Trophoblast cell (in vitro differentiated cells and primary cell): ENCODE results near the gene TRMT61B.

ENCODE experiments used
- DNase-seq, 2 donors: peaks; one replicate each; pipeline ENCODE4 v3.0.0-alpha.2; 2016
- H2AFZ ChIP-seq: 2 replicates; pipeline ENCODE4 v1.6.1; 2013; ENCODE audit warnings: low read length, moderate library complexity, mild to moderate bottlenecking; ENCODE audit not compliant: insufficient read depth, poor library complexity
- H2AK5ac ChIP-seq: 2 replicates; pipeline ENCODE4 v1.6.1; 2013; ENCODE audit warnings: mild to moderate bottlenecking, low read length
- H2BK120ac ChIP-seq: 2 replicates; pipeline ENCODE4 v1.6.1; 2013; ENCODE audit warnings: low read length, mild to moderate bottlenecking, moderate library complexity; ENCODE audit not compliant: insufficient read depth, poor library complexity
- H2BK12ac ChIP-seq: 2 replicates; pipeline ENCODE4 v1.6.1; 2013; ENCODE audit warnings: mild to moderate bottlenecking, low read length, moderate library complexity
- H2BK5ac ChIP-seq: 2 replicates; pipeline ENCODE4 v1.6.1; 2013; ENCODE audit warnings: low read length, low read depth, moderate library complexity, mild to moderate bottlenecking; ENCODE audit not compliant: poor library complexity
- H3K14ac ChIP-seq: 2 replicates; pipeline ENCODE4 v1.6.1; 2013; ENCODE audit warnings: mild to moderate bottlenecking, low read length
- H3K18ac ChIP-seq: 2 replicates; pipeline ENCODE4 v1.6.1; 2013; ENCODE audit warnings: mild to moderate bottlenecking, low read length
- H3K23ac ChIP-seq: 2 replicates; pipeline ENCODE4 v1.6.1; 2013; ENCODE audit warnings: low read length
- H3K27ac ChIP-seq: 2 replicates; pipeline ENCODE4 v1.5.1; 2013; ENCODE audit warnings: low read depth, mild to moderate bottlenecking, inconsistent platforms, low read length, moderate library complexity
- H3K27me3 ChIP-seq: 2 replicates; pipeline ENCODE4 v1.6.1; 2013; ENCODE audit warnings: inconsistent platforms, mild to moderate bottlenecking, low read length, moderate library complexity; ENCODE audit not compliant: insufficient read depth
- H3K36me3 ChIP-seq, 2 experiments: 1 replicate in 1 of 2; 2 replicates in 1 of 2; pipeline ENCODE4 v1.6.1; 2013; ENCODE audit warnings: low read length in 2 of 2, mild to moderate bottlenecking in 2 of 2, moderate library complexity in 1 of 2; ENCODE audit not compliant: insufficient read depth in 2 of 2, control insufficient read depth in 1 of 2
- H3K4ac ChIP-seq: 2 replicates; pipeline ENCODE4 v1.6.1; 2013; ENCODE audit warnings: low read depth, mild to moderate bottlenecking, low read length, moderate library complexity
- H3K4me1 ChIP-seq, 2 experiments: 1 replicate in 1 of 2; 2 replicates in 1 of 2; pipeline ENCODE4 v1.6.1; 2013; ENCODE audit warnings: low read length in 2 of 2, mild to moderate bottlenecking in 2 of 2, moderate library complexity in 1 of 2; ENCODE audit not compliant: insufficient read depth in 2 of 2, control insufficient read depth in 1 of 2
- H3K4me2 ChIP-seq: 2 replicates; pipeline ENCODE4 v1.6.1; 2013; ENCODE audit warnings: inconsistent platforms, mild to moderate bottlenecking, low read length, moderate library complexity
- H3K4me3 ChIP-seq: 2 replicates; pipeline ENCODE4 v1.5.1; 2013; ENCODE audit warnings: mild to moderate bottlenecking, low read depth, low read length, inconsistent platforms
- H3K79me1 ChIP-seq: one replicate; pipeline ENCODE4 v1.6.1; 2013; ENCODE audit warnings: low read length
- H3K79me2 ChIP-seq: 2 replicates; pipeline ENCODE4 v1.6.1; 2013; ENCODE audit warnings: low read length, mild to moderate bottlenecking; ENCODE audit not compliant: control insufficient read depth, insufficient read depth, poor library complexity
- H3K9ac ChIP-seq: 2 replicates; pipeline ENCODE4 v1.6.1; 2013; ENCODE audit warnings: mild to moderate bottlenecking, low read length
- H3K9me3 ChIP-seq: 2 replicates; pipeline ENCODE4 v1.6.1; 2013; ENCODE audit warnings: low read depth, mild to moderate bottlenecking, control low read depth, inconsistent platforms, low read length; ENCODE audit not compliant: insufficient read depth
- H4K12ac ChIP-seq: 2 replicates; pipeline ENCODE4 v1.6.1; 2013; ENCODE audit warnings: low read depth, mild to moderate bottlenecking, low read length, moderate library complexity
- H4K8ac ChIP-seq: 2 replicates; pipeline ENCODE4 v1.6.1; 2013; ENCODE audit warnings: low read depth, mild to moderate bottlenecking, low read length, moderate library complexity
- H4K91ac ChIP-seq: one replicate; pipeline ENCODE4 v1.6.1; 2013; ENCODE audit warnings: low read depth, mild to moderate bottlenecking, low read length, moderate library complexity
- WGBS: extraction: QIAGEN DNeasy Blood & Tissue Kit; methylation state at CpG from one replicate; pipeline ENCODE4 v1.1.7; 2013; ENCODE audit warnings: missing lambda C conversion rate; ENCODE audit not compliant: insufficient read length, insufficient coverage; ENCODE audit errors: extremely low coverage; 5-methylcytosine and 5-hydroxymethylcytosine counted together

TRMT61B gene

GRCh38 chr2:28838971-28839370, 31.1 kb downstream of the TRMT61B start:
- H3K9ac ChIP-seq: no peak overlapping the region
- H3K27ac ChIP-seq: no peak overlapping the region
- H2BK120ac ChIP-seq: no peak overlapping the region
- H2AK5ac ChIP-seq: no peak overlapping the region
- no peaks in the 10 kb centered on the region for H3K79me2 ChIP-seq
- no peak overlapping the region for H4K8ac ChIP-seq
- WGBS: no CpG with 5 or more reads among the region's 2 CpGs
- no peak for DNase-seq
- no peak overlapping the region for H2BK12ac ChIP-seq
- H3K36me3 ChIP-seq: peaks cover 0 to 1% of the 10 kb centered on the region in 2 experiments
- H2AFZ ChIP-seq: no peak overlapping the region
- no peak overlapping the region for H3K4ac ChIP-seq
- H2BK5ac ChIP-seq: no peak overlapping the region
- H3K4me3 ChIP-seq: no peak overlapping the region
- H3K4me2 ChIP-seq: no peak overlapping the region
- H3K18ac ChIP-seq: no peak overlapping the region
- no peaks in the 10 kb centered on the region for H3K27me3 ChIP-seq
- H3K9me3 ChIP-seq: no peaks in the 10 kb centered on the region
- no peaks in the 10 kb centered on the region for H3K4me1 ChIP-seq
- no peaks in the 10 kb centered on the region for H3K79me1 ChIP-seq
- no peak overlapping the region for H3K14ac ChIP-seq
- H3K23ac ChIP-seq: no peak overlapping the region
- H4K12ac ChIP-seq: no peak overlapping the region
- H4K91ac ChIP-seq: no peak overlapping the region

- Histone ChIP-seq H3K23ac (no peak overlapping the region), H3K14ac (no peak overlapping the region), H4K91ac (no peak overlapping the region), H3K79me2 (no peaks in the 10 kb centered on the region), H3K4me2 (no peak overlapping the region), H3K4ac (no peak overlapping the region), H2BK120ac (no peak overlapping the region), H2BK5ac (no peak overlapping the region), H3K9ac (no peak overlapping the region), H2AFZ (no peak overlapping the region), H2AK5ac (no peak overlapping the region), H3K4me1 (no peaks in the 10 kb centered on the region), H3K9me3 (no peaks in the 10 kb centered on the region), H3K4me3 (no peak overlapping the region), H3K27me3 (no peaks in the 10 kb centered on the region), H3K36me3 (no peaks in the 10 kb centered on the region), H3K79me1 (no peaks in the 10 kb centered on the region), H3K27ac (no peak overlapping the region), H2BK12ac (no peak overlapping the region), H4K8ac (no peak overlapping the region), H3K18ac (no peak overlapping the region), H4K12ac (no peak overlapping the region)
- DNase-seq: no peak
- no CpG with 5 or more reads among the region's 2 CpGs for WGBS
Observed at GRCh38 chr2:28835781-28836180, 34.3 kb downstream of the TRMT61B start.

- Histone ChIP-seq H3K4ac (no peak overlapping the region), H3K4me3 (no peak overlapping the region), H2BK5ac (no peak overlapping the region), H3K18ac (no peak overlapping the region), H2AK5ac (no peak overlapping the region), H3K9me3 (no peaks in the 10 kb centered on the region), H3K27ac (no peak overlapping the region), H3K27me3 (no peaks in the 10 kb centered on the region), H3K4me1 (no peaks in the 10 kb centered on the region), H2BK12ac (no peak overlapping the region), H4K91ac (no peak overlapping the region), H3K9ac (no peak overlapping the region), H3K79me2 (no peaks in the 10 kb centered on the region), H3K36me3 (no peaks in the 10 kb centered on the region), H2AFZ (no peak overlapping the region), H2BK120ac (no peak overlapping the region), H3K79me1 (no peaks in the 10 kb centered on the region), H3K14ac (no peak overlapping the region), H3K4me2 (no peak overlapping the region), H4K12ac (no peak overlapping the region), H4K8ac (no peak overlapping the region), H3K23ac (no peak overlapping the region)
- WGBS: no CpG with 5 or more reads among the region's 2 CpGs
- no peak for DNase-seq
Observed at GRCh38 chr2:28833740-28834470, 36.2 kb downstream of the TRMT61B start.

- no peak for DNase-seq
Observed at GRCh38 chr2:28828382-28828781, 41.7 kb downstream of the TRMT61B start.

More at GRCh38 chr2:28828382-28828781, 41.7 kb downstream of the TRMT61B start:
- Histone ChIP-seq H3K9ac (peak overlapping the region; percentile 41), H3K79me2 (no peaks in the 10 kb centered on the region), H2BK120ac (no peak overlapping the region), H3K27me3 (no peaks in the 10 kb centered on the region), H2BK5ac (no peak overlapping the region), H3K18ac (no peak overlapping the region), H3K4ac (no peak overlapping the region), H3K4me1 (no peaks in the 10 kb centered on the region), H3K36me3 (no peaks in the 10 kb centered on the region), H3K4me3 (no peak overlapping the region), H3K9me3 (no peaks in the 10 kb centered on the region), H3K14ac (no peak overlapping the region), H4K91ac (no peak overlapping the region), H2BK12ac (no peak overlapping the region), H3K27ac (no peak overlapping the region), H4K8ac (no peak overlapping the region), H2AK5ac (no peak overlapping the region), H2AFZ (no peak overlapping the region), H4K12ac (no peak overlapping the region), H3K4me2 (no peak overlapping the region), H3K23ac (no peak overlapping the region), H3K79me1 (no peaks in the 10 kb centered on the region)
- WGBS: no CpG with 5 or more reads among the region's 2 CpGs
